A549 (cell line): Measurements from ENCODE around the gene TBC1D22A. TPM values are rescaled to one million over a fixed set of nuclear protein-coding genes. Genes with fewer than 3 reads are reported as not detected.

ENCODE experiments used
- ATAC-seq, 2 experiments: fragments of 200-7000 bp in 1 of 2; fragments of >200 bp in 1 of 2; cut with Nextera tagmentation in 1 of 2; cut with Tn5 transposase in 1 of 2; 3 replicates each; pipeline versions ENCODE4 v1.8.0 to v1.9.1; 2018 to 2020; ENCODE audit warnings: mild to moderate bottlenecking in 1 of 2, moderate library complexity in 1 of 2
- CTCF ChIA-PET: fragments of 300-600 bp; sonication (Branson Sonifier 250); formaldehyde crosslinking; extraction: SDS; loops from one replicate; lab custom pipeline; 2021; ENCODE audit warnings: antibody characterized with exemption, inconsistent platforms; lab: Yijun Ruan, JAX
- POLR2A ChIA-PET: fragments of 350-600 bp; formaldehyde crosslinking; extraction: SDS; loops from one replicate; lab custom pipeline; 2021; ENCODE audit warnings: antibody characterized with exemption, inconsistent platforms; lab: Yijun Ruan, JAX
- DNase-seq, 2 experiments: peaks; one replicate each; pipeline versions ENCODE4 v3.0.0 to v3.0.0-alpha.2; 2011 to 2016; ENCODE audit warnings: low read depth in 1 of 2, low spot score in 1 of 2
- FAIRE-seq: peaks from 2 replicates; lab custom pipeline; 2011; peaks lifted over from hg19 to GRCh38; lab: Jason Lieb, UNC
- H3K27ac ChIP-seq, 2 experiments: fragments of >200 bp; sonication (Bioruptor Twin); formaldehyde crosslinking; 3 replicates each; pipeline ENCODE4 v1.5.1; 2016 to 2017
- H3K4me1 ChIP-seq: fragments of >200 bp; sonication (Bioruptor Twin); formaldehyde crosslinking; 3 replicates; pipeline ENCODE4 v1.6.1; 2016
- H3K4me2 ChIP-seq: fragments of >200 bp; sonication (Bioruptor Twin); formaldehyde crosslinking; 3 replicates; pipeline ENCODE4 v1.6.1; 2016
- H3K4me3 ChIP-seq: fragments of >200 bp; sonication (Bioruptor Twin); formaldehyde crosslinking; 3 replicates; pipeline ENCODE4 v1.5.1; 2016
- H3K9me3 ChIP-seq: fragments of >200 bp; sonication (Bioruptor Twin); formaldehyde crosslinking; 3 replicates; pipeline ENCODE4 v1.6.1; 2016
- BHLHE40 ChIP-seq: IDR thresholded peaks from 2 replicates; pipeline ENCODE4 v1.6.1; 2012; ENCODE audit warnings: low read depth, low read length, inconsistent platforms
- CHD4 ChIP-seq: fragments of 200-600 bp; sonication (generic); IDR thresholded peaks from 2 replicates; pipeline ENCODE4 v1.6.1; 2016; ENCODE audit warnings: antibody characterized with exemption, mild to moderate bottlenecking, borderline replicate concordance
- FOSB ChIP-seq: fragments of 250-450 bp; sonication (Bioruptor Pico); IDR thresholded peaks from 2 replicates; pipeline ENCODE4 v1.5.0; 2020; ENCODE audit warnings: mild to moderate bottlenecking, moderate library complexity
- FOXS1 ChIP-seq: fragments of 250-450 bp; sonication (Bioruptor Pico); IDR thresholded peaks from 2 replicates; pipeline ENCODE4 v1.5.0; 2020; ENCODE audit warnings: mild to moderate bottlenecking, moderate library complexity
- GATA3 ChIP-seq: IDR thresholded peaks from 2 replicates; pipeline ENCODE4 v1.6.1; 2012; ENCODE audit warnings: borderline replicate concordance
- HDAC2 ChIP-seq: fragments of 200-600 bp; sonication (generic); IDR thresholded peaks from 2 replicates; pipeline ENCODE4 v1.6.1; 2016
- HOXB5 ChIP-seq: fragments of 250-450 bp; sonication (Bioruptor Pico); IDR thresholded peaks from 2 replicates; pipeline ENCODE4 v1.5.0; 2020; ENCODE audit warnings: mild to moderate bottlenecking, moderate library complexity
- JUNB ChIP-seq: fragments of >200 bp; sonication (Bioruptor Twin); formaldehyde crosslinking; IDR thresholded peaks from 2 replicates; pipeline ENCODE4 v1.6.1; 2016
- KDM1A ChIP-seq: fragments of 200-600 bp; sonication (generic); IDR thresholded peaks from 2 replicates; pipeline ENCODE4 v1.6.1; 2016; ENCODE audit warnings: low read depth, mild to moderate bottlenecking
- MAFK ChIP-seq: fragments of 450-650 bp; IDR thresholded peaks from 2 replicates; pipeline ENCODE4 v1.6.1; 2014; ENCODE audit not compliant: partially characterized antibody
- NFE2L2 ChIP-seq: fragments of 150-350 bp; conservative IDR thresholded peaks from 2 replicates; pipeline ENCODE4 v1.6.1; 2014; ENCODE audit warnings: low read length
- POLR2A ChIP-seq: IDR thresholded peaks from 2 replicates; pipeline ENCODE4 v1.6.1; 2012; ENCODE audit warnings: mild to moderate bottlenecking, low read length
- POLR2AphosphoS2 ChIP-seq: conservative IDR thresholded peaks from 2 replicates; pipeline ENCODE4 v1.6.1; 2012; ENCODE audit warnings: low read length, improper control_type of control experiment, inconsistent platforms
- RAD21 ChIP-seq, 2 experiments: fragments of >200 bp in 1 of 2; sonication (Bioruptor Twin) in 1 of 2; formaldehyde crosslinking in 1 of 2; IDR thresholded peaks in 1 of 2; conservative IDR thresholded peaks in 1 of 2; 2 replicates in 1 of 2; 3 replicates in 1 of 2; pipeline ENCODE4 v1.6.1; 2012 to 2018; ENCODE audit warnings: inconsistent platforms in 1 of 2
- RARB ChIP-seq: fragments of 250-450 bp; sonication (Bioruptor Pico); IDR thresholded peaks from 2 replicates; pipeline ENCODE4 v1.8.0; 2021; ENCODE audit warnings: mild to moderate bottlenecking, moderate library complexity
- RCOR1 ChIP-seq: fragments of 150-350 bp; IDR thresholded peaks from 2 replicates; pipeline ENCODE4 v1.6.1; 2014; ENCODE audit warnings: antibody characterized with exemption, low read length, low read depth
- RFX5 ChIP-seq: fragments of 450-650 bp; IDR thresholded peaks from 2 replicates; pipeline ENCODE4 v1.7.1; 2014; ENCODE audit warnings: antibody characterized with exemption, mild to moderate bottlenecking, moderate library complexity
- WGBS: methylation state at CpG from one replicate; pipeline ENCODE4 v1.1.6; 2017; ENCODE audit errors: missing lambda C conversion rate; 5-methylcytosine and 5-hydroxymethylcytosine counted together
- polyA plus RNA-seq, 4 experiments: library from polyadenylated mRNA; depleted of rRNA in 3 of 4; stranded (reverse); fragments of >200 nt; fragmentation: RNase III in 1 of 4; extraction: RNeasy Plus Mini Kit Qiagen cat#74134 plus additional on column Dnase treatment in 1 of 4; gene quantifications; 2 replicates in 3 of 4; 3 replicates in 1 of 4; pipeline ENCODE4 v1.2.3, GENCODE V29; 2011 to 2017
- TF ChIP-seq, protein P1 (sequence below): fragments of 250-450 bp; sonication (Bioruptor Pico); IDR thresholded peaks from 2 replicates; pipeline ENCODE4 v1.5.0; 2021; ENCODE audit warnings: mild to moderate bottlenecking, moderate library complexity, borderline replicate concordance

Gene TBC1D22A
- polyA plus RNA-seq, 2 of the 4 experiments (the other 2 are of a cell fraction): 8.9 to 10.8 TPM

DNA sequence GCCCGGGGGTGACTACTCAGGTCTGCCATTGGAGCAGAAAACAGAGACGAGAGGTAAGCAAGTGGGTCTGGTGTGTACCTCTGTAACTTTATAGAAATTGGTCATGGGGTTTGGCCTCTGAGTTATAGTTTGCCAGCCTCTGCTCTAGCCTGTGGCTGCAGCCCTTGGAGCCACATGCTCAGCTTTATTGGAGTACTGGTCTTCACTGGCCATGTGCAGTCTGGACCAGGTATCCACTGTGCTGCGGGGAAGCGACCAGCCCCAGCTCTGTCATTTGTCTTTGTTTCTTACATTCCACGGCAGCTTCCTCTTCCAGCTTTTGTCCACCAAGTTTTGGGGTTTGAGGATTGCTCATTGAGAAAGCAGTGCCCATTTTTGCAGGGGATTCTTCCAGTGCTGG, 453.4 kb downstream of the TBC1D22A start (continued):
- TF ChIP-seq, protein P1, sequence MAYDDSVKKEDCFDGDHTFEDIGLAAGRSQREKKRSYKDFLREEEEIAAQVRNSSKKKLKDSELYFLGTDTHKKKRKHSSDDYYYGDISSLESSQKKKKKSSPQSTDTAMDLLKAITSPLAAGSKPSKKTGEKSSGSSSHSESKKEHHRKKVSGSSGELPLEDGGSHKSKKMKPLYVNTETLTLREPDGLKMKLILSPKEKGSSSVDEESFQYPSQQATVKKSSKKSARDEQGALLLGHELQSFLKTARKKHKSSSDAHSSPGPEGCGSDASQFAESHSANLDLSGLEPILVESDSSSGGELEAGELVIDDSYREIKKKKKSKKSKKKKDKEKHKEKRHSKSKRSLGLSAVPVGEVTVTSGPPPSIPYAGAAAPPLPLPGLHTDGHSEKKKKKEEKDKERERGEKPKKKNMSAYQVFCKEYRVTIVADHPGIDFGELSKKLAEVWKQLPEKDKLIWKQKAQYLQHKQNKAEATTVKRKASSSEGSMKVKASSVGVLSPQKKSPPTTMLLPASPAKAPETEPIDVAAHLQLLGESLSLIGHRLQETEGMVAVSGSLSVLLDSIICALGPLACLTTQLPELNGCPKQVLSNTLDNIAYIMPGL (CRISPR knock-in tag): no peak
- TF ChIP-seq POLR2AphosphoS2 (no peak), NFE2L2 (no peak)
- TF ChIP-seq, all 56 proteins: peak for 0

DNA sequence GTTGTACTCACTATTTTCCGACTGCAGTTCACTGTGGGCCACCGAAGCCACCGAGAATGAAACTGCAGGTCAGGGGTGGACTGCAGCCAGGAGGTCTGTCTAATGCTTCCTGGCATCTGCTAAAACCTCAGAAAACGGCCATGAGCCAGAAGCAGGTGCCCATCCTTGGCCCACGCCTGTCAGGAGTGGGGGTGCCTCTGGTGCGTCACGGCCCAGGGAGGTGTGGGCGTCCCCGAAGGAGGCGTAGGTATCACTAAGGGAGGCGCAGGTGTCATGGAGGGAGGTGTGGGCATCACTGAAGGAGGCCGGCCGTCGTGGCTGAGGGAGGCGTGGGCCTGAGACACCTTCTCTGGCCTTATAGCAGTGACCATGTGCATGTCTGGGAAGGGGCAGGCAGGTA, 456.2 kb downstream of the TBC1D22A start:
- TF ChIP-seq POLR2A: no peak
- TF ChIP-seq, protein P1 (CRISPR knock-in tag): no peak
- no peak for TF ChIP-seq MAFK
- TF ChIP-seq CHD4: no peak
- no peak overlapping the region for H3K4me2 ChIP-seq
- 69% methylated on average over 12 of the region's 15 CpGs for WGBS
- H3K27ac ChIP-seq: no peak overlapping the region
- DNase-seq (no peak), FAIRE-seq (no peak), ATAC-seq (no peak)
- POLR2A ChIA-PET: no interaction called here
- CTCF ChIA-PET: no interaction called here
- no peaks in the 10 kb centered on the region for H3K4me1 ChIP-seq
- no peak overlapping the region for H3K4me3 ChIP-seq
- H3K9me3 ChIP-seq: no peaks in the 10 kb centered on the region; the same call in 2 of the 3 replicates

DNA sequence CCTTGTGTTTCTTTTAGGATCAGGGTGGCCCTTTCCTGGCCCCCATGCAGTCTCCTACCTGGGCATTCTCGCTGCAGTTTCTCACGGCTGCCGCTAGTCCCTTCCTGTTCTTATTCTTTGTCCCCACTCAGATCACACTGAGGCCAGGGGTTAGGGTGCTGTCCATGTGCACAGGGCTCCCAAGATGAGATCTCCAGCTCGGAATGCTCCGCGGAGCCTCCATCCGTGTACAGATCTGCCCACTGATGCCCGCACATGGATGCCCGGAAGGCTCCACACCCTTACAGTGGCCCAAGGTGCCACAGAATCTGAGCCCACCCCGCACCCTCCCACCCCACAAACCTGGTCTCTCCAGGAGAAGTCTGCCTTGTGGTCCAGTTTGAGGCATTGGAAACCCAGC, 457.3 kb downstream of the TBC1D22A start:
- no peak overlapping the region for H3K27ac ChIP-seq
- no peak overlapping the region for H3K4me2 ChIP-seq
- no peak for TF ChIP-seq RARB
- TF ChIP-seq, all 56 proteins: peak for 0
- ATAC-seq (no peak), FAIRE-seq (no peak), DNase-seq (no peak)
- Histone ChIP-seq H3K9me3 (no peaks in the 10 kb centered on the region), H3K4me3 (no peak overlapping the region), H3K4me1 (no peaks in the 10 kb centered on the region)
- CTCF ChIA-PET: no interaction called here
- POLR2A ChIA-PET: no interaction called here
- 65% methylated on average over 8 of the region's 10 CpGs for WGBS

DNA sequence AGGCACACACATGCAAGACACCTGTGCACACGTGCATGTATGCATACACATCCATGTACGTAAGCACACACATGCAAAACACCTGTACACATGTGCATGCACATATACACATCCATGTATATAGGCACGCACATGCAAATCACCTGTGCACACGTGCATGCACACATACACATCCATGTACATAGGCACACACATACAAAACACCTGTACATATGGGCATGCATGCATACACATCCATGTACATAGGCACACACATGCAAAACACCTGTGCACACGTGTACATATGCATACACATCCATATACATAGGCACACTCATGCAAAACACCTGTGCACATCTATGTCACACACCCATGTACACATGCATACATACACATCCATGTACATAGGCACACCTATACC, 458.3 kb downstream of the TBC1D22A start:
- Histone ChIP-seq H3K9me3 (no peaks in the 10 kb centered on the region), H3K4me1 (no peaks in the 10 kb centered on the region), H3K4me2 (no peak overlapping the region), H3K4me3 (no peak overlapping the region), H3K27ac (no peak overlapping the region)
- WGBS: 21% methylated on average over 5 of the region's 5 CpGs
- ATAC-seq (no peak), FAIRE-seq (no peak), DNase-seq (no peak)
- CTCF ChIA-PET: no interaction called here
- POLR2A ChIA-PET: no interaction called here
- TF ChIP-seq RFX5 (no peak), HOXB5 (CRISPR knock-in tag) (no peak), JUNB (no peak), FOXS1 (CRISPR knock-in tag) (no peak), RAD21 (conservative IDR thresholded peaks at IDR 0.05 in 1 of 2, IDR thresholded peaks at IDR 0.05 in 1 of 2) (no peak), KDM1A (no peak), FOSB (no peak), GATA3 (no peak), BHLHE40 (no peak), HDAC2 (no peak), RCOR1 (no peak)
- TF ChIP-seq, protein P1 (CRISPR knock-in tag): no peak
